K562 (cell line): Measurements from ENCODE around the gene DCAF15.

ENCODE experiments used
- MCM3 ChIP-seq: fragments of 450-650 bp; IDR thresholded peaks from 2 replicates; pipeline ENCODE4 v1.6.1; 2016
- MEIS2 ChIP-seq: fragments of 450-650 bp; IDR thresholded peaks from 2 replicates; pipeline ENCODE4 v1.6.1; 2014; ENCODE audit warnings: mild to moderate bottlenecking; ENCODE audit not compliant: partially characterized antibody
- MXD1 ChIP-seq: fragments of 250-450 bp; sonication (Bioruptor Pico); IDR thresholded peaks from 2 replicates; pipeline ENCODE4 v1.8.0; 2021; ENCODE audit warnings: borderline replicate concordance, mild to moderate bottlenecking, moderate library complexity; ENCODE audit not compliant: poor library complexity, severe bottlenecking
- NR2F6 ChIP-seq: fragments of 450-650 bp; formaldehyde crosslinking; IDR thresholded peaks from 2 replicates; pipeline ENCODE4 v1.4.0; 2020; ENCODE audit warnings: mild to moderate bottlenecking
- POLR2A ChIP-seq: fragments of 450-650 bp; conservative IDR thresholded peaks from 2 replicates; pipeline ENCODE4 v1.6.1; 2016
- POLR2AphosphoS2 ChIP-seq: IDR thresholded peaks from 2 replicates; pipeline ENCODE4 v1.6.1; 2012; ENCODE audit warnings: low read length, improper control_type of control experiment
- POLR2AphosphoS5 ChIP-seq: IDR thresholded peaks from 2 replicates; pipeline ENCODE4 v1.6.1; 2011; ENCODE audit warnings: mild to moderate bottlenecking, low read depth, low read length, moderate library complexity; ENCODE audit not compliant: control insufficient read depth, insufficient read depth
- SMARCE1 ChIP-seq: fragments of 450-650 bp; IDR thresholded peaks from 2 replicates; pipeline ENCODE4 v1.7.1; 2016; ENCODE audit warnings: mild to moderate bottlenecking
- TEAD4 ChIP-seq, 2 experiments: sonication (generic) in 1 of 2; formaldehyde crosslinking in 1 of 2; IDR thresholded peaks; 2 replicates each; pipeline versions ENCODE4 v1.6.1 to v1.8.0; 2012 to 2022; ENCODE audit warnings: borderline replicate concordance in 1 of 2, inconsistent platforms in 1 of 2, low read length in 1 of 2, mild to moderate bottlenecking in 1 of 2, missing genetic modification reagents in 1 of 2
- ZNF133 ChIP-seq: fragments of 250-450 bp; sonication (Bioruptor Pico); IDR thresholded peaks from 2 replicates; pipeline ENCODE4 v1.4.0; 2020; ENCODE audit warnings: mild to moderate bottlenecking
- ZNF639 ChIP-seq, 2 experiments: fragments of 200-800 bp in 1 of 2; sonication (Bioruptor generic) in 1 of 2; sonication (generic) in 1 of 2; formaldehyde crosslinking in 1 of 2; IDR thresholded peaks in 1 of 2; conservative IDR thresholded peaks in 1 of 2; 2 replicates each; pipeline versions ENCODE4 v1.5.0 to v1.6.1; 2016 to 2020; ENCODE audit warnings: missing compliant biosample characterization in 1 of 2, missing genetic modification characterization in 1 of 2, missing genetic modification reagents in 1 of 2
- ZNF76 ChIP-seq: fragments of 250-450 bp; sonication (Bioruptor Pico); IDR thresholded peaks from 2 replicates; pipeline ENCODE4 v1.4.0; 2020; ENCODE audit warnings: mild to moderate bottlenecking, moderate library complexity, borderline replicate concordance
- TF ChIP-seq, protein P1 (sequence below), 3 experiments: IDR thresholded peaks in 2 of 3; conservative IDR thresholded peaks in 1 of 3; 2 replicates each; pipeline ENCODE4 v1.5.1; 2011 to 2012; ENCODE audit warnings: low read length in 3 of 3, mild to moderate bottlenecking in 3 of 3, control low read depth in 2 of 3, improper control_type of control experiment in 1 of 3, inconsistent platforms in 1 of 3, low read depth in 1 of 3, mixed read lengths in 1 of 3, moderate library complexity in 1 of 3; ENCODE audit not compliant: insufficient read depth in 2 of 3

GRCh38 chr19:13984186-13984585 lies 31.9 kb downstream of the DCAF15 start:
- TF ChIP-seq ZNF639 (CRISPR knock-in tag; conservative IDR thresholded peaks at IDR 0.05 in 1 of 2, IDR thresholded peaks at IDR 0.05 in 1 of 2) = no peak
- no peak for TF ChIP-seq POLR2AphosphoS5
- TF ChIP-seq ZNF133 (CRISPR knock-in tag) = no peak
- TF ChIP-seq, protein P1, sequence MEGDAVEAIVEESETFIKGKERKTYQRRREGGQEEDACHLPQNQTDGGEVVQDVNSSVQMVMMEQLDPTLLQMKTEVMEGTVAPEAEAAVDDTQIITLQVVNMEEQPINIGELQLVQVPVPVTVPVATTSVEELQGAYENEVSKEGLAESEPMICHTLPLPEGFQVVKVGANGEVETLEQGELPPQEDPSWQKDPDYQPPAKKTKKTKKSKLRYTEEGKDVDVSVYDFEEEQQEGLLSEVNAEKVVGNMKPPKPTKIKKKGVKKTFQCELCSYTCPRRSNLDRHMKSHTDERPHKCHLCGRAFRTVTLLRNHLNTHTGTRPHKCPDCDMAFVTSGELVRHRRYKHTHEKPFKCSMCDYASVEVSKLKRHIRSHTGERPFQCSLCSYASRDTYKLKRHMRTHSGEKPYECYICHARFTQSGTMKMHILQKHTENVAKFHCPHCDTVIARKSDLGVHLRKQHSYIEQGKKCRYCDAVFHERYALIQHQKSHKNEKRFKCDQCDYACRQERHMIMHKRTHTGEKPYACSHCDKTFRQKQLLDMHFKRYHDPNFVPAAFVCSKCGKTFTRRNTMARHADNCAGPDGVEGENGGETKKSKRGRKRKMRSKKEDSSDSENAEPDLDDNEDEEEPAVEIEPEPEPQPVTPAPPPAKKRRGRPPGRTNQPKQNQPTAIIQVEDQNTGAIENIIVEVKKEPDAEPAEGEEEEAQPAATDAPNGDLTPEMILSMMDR (IDR thresholded peaks at IDR 0.05 in 2 of 3, conservative IDR thresholded peaks at IDR 0.05 in 1 of 3; ENCODE audit: insufficient read depth in 2 of 3, low read depth in 1 of 3, low read length in 3 of 3) = no peak
- no peak for TF ChIP-seq POLR2A
- TF ChIP-seq ZNF76 (CRISPR knock-in tag) = no peak
- TF ChIP-seq POLR2AphosphoS2 = no peak
- no peak for TF ChIP-seq MCM3
- TF ChIP-seq SMARCE1 = no peak
- no peak for TF ChIP-seq MXD1 (CRISPR knock-in tag)
- no peak for TF ChIP-seq TEAD4 (IDR thresholded peaks at IDR 0.05; ENCODE audit: low read length)
- no peak for TF ChIP-seq TEAD4 (CRISPR knock-in tag; IDR thresholded peaks at IDR 0.05; ENCODE audit: borderline replicate concordance)
- peak; percentile 6 for TF ChIP-seq MEIS2
- no peak for TF ChIP-seq NR2F6 (CRISPR knock-in tag)
